CD8-positive, alpha-beta memory T cell (primary cell): ENCODE results near the gene PCDH1. TPM values are rescaled to one million over a fixed set of nuclear protein-coding genes. Genes with fewer than 3 reads are reported as not detected.

Experiments used
- CTCF ChIA-PET: fragments of 350-600 bp; sonication (Branson Sonifier 250); formaldehyde crosslinking; loops from one replicate; lab custom pipeline; 2021; ENCODE audit warnings: antibody characterized with exemption; lab: Charles Lee
- POLR2A ChIA-PET: fragments of 350-600 bp; sonication (Branson Sonifier 250); formaldehyde crosslinking; loops from one replicate; lab custom pipeline; 2021; ENCODE audit warnings: antibody characterized with exemption; lab: Charles Lee
- DNase-seq, 5 donors: peaks; one replicate each; pipeline versions ENCODE4 v3.0.0 to v3.0.0-alpha.2; 2020 to 2022; ENCODE audit warnings: mixed read lengths in 1 of 5
- H3K27ac ChIP-seq: one replicate; pipeline ENCODE4 v1.7.0; 2013; ENCODE audit warnings: low read depth, mild to moderate bottlenecking, low read length, moderate library complexity
- H3K27me3 ChIP-seq: 2 replicates; pipeline ENCODE4 v1.7.0; 2013; ENCODE audit warnings: low read length, mild to moderate bottlenecking; ENCODE audit not compliant: insufficient read depth, poor library complexity, severe bottlenecking
- H3K36me3 ChIP-seq: 2 replicates; pipeline ENCODE4 v1.7.0; 2013; ENCODE audit warnings: mild to moderate bottlenecking, low read length, moderate library complexity; ENCODE audit not compliant: insufficient read depth
- H3K4me1 ChIP-seq: 2 replicates; pipeline ENCODE4 v1.7.0; 2013; ENCODE audit warnings: mild to moderate bottlenecking, low read length, moderate library complexity; ENCODE audit not compliant: insufficient read depth
- H3K4me3 ChIP-seq: 2 replicates; pipeline ENCODE4 v1.7.0; 2013; ENCODE audit warnings: mild to moderate bottlenecking, low read length
- H3K9me3 ChIP-seq: 2 replicates; pipeline ENCODE4 v1.7.0; 2013; ENCODE audit warnings: mild to moderate bottlenecking, low read length
- H3K27ac Mint-ChIP-seq, 8 donors: one replicate each; pipeline ENCODE4 v1.8.0; 2020 to 2021; ENCODE audit warnings: mixed read lengths in 8 of 8, mild to moderate bottlenecking in 6 of 8, inconsistent platforms in 3 of 8, moderate library complexity in 3 of 8
- H3K27me3 Mint-ChIP-seq, 2 donors: one replicate each; pipeline ENCODE4 v1.8.0; 2020 to 2021; ENCODE audit warnings: mixed read lengths in 2 of 2, mild to moderate bottlenecking in 1 of 2, moderate library complexity in 1 of 2
- H3K36me3 Mint-ChIP-seq, 3 donors: one replicate each; pipeline ENCODE4 v1.8.0; 2020 to 2021; ENCODE audit warnings: mixed read lengths in 3 of 3, inconsistent platforms in 1 of 3, mild to moderate bottlenecking in 1 of 3
- H3K4me1 Mint-ChIP-seq, 3 donors: one replicate each; pipeline ENCODE4 v1.8.0; 2020 to 2021; ENCODE audit warnings: mixed read lengths in 3 of 3, inconsistent platforms in 1 of 3, mild to moderate bottlenecking in 1 of 3
- H3K4me3 Mint-ChIP-seq, 7 donors: one replicate each; pipeline ENCODE4 v1.8.0; 2020 to 2021; ENCODE audit warnings: mixed read lengths in 7 of 7, mild to moderate bottlenecking in 6 of 7, moderate library complexity in 4 of 7, inconsistent platforms in 2 of 7
- H3K9me3 Mint-ChIP-seq, 5 donors: one replicate each; pipeline ENCODE4 v1.8.0; 2020 to 2022; ENCODE audit warnings: mixed read lengths in 5 of 5, mild to moderate bottlenecking in 3 of 5, moderate library complexity in 2 of 5, inconsistent platforms in 1 of 5
- polyA plus RNA-seq: library from polyadenylated mRNA; unstranded; fragments of 300-500 nt; fragmentation: Illumina TruSeq; gene quantifications from one replicate; pipeline ENCODE4 v1.2.3, GENCODE V29; 2021
- total RNA-seq, 2 experiments: library from RNA; stranded (reverse); gene quantifications; one replicate each; pipeline ENCODE4 v1.2.3, GENCODE V29; 2021

PCDH1 gene
- total and polyA plus RNA-seq, 3 experiments from 2014 or later: 0.54 TPM; not detected in 2

DNA sequence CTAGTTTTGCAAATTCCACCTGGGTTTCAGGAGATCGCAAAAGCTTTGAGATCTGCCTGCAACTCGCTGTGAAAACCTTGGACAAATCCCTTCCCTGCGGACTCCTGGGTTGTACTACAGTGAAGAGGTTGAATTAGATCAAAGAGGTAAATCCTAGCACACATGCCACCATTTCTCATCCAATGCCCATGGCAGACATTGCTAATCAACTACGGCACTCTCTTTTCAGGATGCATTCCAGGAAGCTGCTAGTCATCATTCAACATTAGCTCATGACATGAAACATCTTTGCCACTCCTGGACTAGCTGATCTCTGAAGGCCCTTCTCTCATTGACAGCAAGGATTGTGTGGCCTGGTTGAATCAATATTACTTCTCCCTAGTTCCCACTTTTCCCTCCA lies 46.1 kb downstream of the PCDH1 start:
- peaks cover 8 to 49% of the 10 kb centered on the region in 2 donors for H3K27me3 Mint-ChIP-seq
- Histone ChIP-seq H3K9me3 (no peaks in the 10 kb centered on the region), H3K27ac (no peak overlapping the region), H3K36me3 (no peaks in the 10 kb centered on the region), H3K27me3 (no peaks in the 10 kb centered on the region), H3K4me1 (peaks cover 7% of the 10 kb centered on the region), H3K4me3 (no peak overlapping the region)
- H3K27ac Mint-ChIP-seq: no peak overlapping the region
- H3K36me3 Mint-ChIP-seq: no peaks in the 10 kb centered on the region
- no peak for DNase-seq
- ChIA-PET CTCF (interaction anchor here (1.4 to 1.8 kb wide), 2 partner anchors 129 to 140 kb away, joined by 5 read pairs; no protein-coding TSS in a partner anchor), POLR2A (no interaction called here)
- no peaks in the 10 kb centered on the region for H3K4me1 Mint-ChIP-seq
- H3K9me3 Mint-ChIP-seq: no peaks in the 10 kb centered on the region
- H3K4me3 Mint-ChIP-seq: no peak overlapping the region

- Mint-ChIP-seq H3K36me3 (no peaks in the 10 kb centered on the region), H3K4me3 (no peak overlapping the region), H3K4me1 (no peaks in the 10 kb centered on the region), H3K27me3 (peaks cover 6 to 31% of the 10 kb centered on the region in 2 donors), H3K9me3 (no peaks in the 10 kb centered on the region), H3K27ac (no peak overlapping the region)
- DNase-seq: no peak
- no peak overlapping the region for H3K4me3 ChIP-seq
- no peaks in the 10 kb centered on the region for H3K27me3 ChIP-seq
- H3K36me3 ChIP-seq: no peaks in the 10 kb centered on the region
- no peaks in the 10 kb centered on the region for H3K9me3 ChIP-seq
- ChIA-PET POLR2A (interaction anchor here (0.6 kb wide), 1 partner anchor 19 kb away, joined by 3 read pairs; no protein-coding TSS in a partner anchor), CTCF (interaction anchor here (1.1 to 3.4 kb wide), 2 partner anchors 16 to 48 kb away, joined by 3 to 14 read pairs; no protein-coding TSS in a partner anchor)
- H3K27ac ChIP-seq: no peak overlapping the region
- H3K4me1 ChIP-seq: no peaks in the 10 kb centered on the region
These were observed 50.0 kb downstream of the PCDH1 start for GRCh38 chr5:141828162-141828561.

GRCh38 chr5:141826674-141827073 lies 51.5 kb downstream of the PCDH1 start:
- POLR2A ChIA-PET: no interaction called here
- DNase-seq: no peak
- Mint-ChIP-seq H3K4me1 (no peaks in the 10 kb centered on the region), H3K36me3 (no peaks in the 10 kb centered on the region), H3K27ac (no peak overlapping the region), H3K27me3 (peaks cover 3 to 16% of the 10 kb centered on the region in 2 donors), H3K9me3 (no peaks in the 10 kb centered on the region), H3K4me3 (no peak overlapping the region)
- H3K4me1 ChIP-seq: no peaks in the 10 kb centered on the region
- H3K27me3 ChIP-seq: no peaks in the 10 kb centered on the region
- no peak overlapping the region for H3K27ac ChIP-seq
- no peaks in the 10 kb centered on the region for H3K9me3 ChIP-seq
- CTCF ChIA-PET: interaction anchor here (0.9 to 3.4 kb wide), 4 partner anchors 14 to 153 kb away, joined by 3 to 24 read pairs (median 9); partner anchors contain the start of gene PCDH1
- no peak overlapping the region for H3K4me3 ChIP-seq
- H3K36me3 ChIP-seq: no peaks in the 10 kb centered on the region

DNA sequence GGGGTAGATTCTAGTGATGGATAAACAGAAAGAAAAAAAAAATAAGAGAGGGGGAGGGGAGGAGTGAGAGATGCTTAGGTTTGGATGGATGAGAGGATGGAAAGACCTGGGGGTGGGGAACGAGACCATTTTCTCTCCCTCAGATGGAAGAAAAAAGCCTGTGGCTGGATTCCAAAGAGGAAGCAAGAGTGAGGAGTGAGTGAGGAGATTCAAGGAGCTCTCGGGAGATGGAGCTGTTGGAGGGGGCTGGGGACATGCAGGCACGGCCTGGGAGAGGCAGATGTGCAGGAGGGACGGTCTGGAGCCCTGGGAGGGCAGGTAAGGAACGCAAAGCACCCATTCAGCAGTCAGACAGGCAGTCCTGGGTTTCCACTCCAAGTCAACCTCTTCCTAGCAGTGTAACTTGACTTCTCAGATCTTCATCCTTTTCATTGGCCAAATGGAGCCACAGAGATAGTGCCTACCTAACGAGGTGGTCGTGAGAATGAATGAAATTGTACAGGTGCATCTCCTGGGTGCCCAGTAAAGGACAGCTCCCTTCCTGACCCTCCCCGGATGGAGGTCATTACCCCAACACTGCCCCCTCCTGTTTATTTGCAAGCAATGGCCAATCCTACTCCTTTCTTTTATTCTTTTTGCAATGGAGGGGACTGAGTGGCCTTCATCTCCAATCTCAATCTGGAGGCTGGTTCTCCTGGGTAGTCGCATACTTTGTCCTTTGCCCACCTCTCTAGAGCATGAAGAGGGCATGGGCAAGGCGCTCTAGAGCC lies 52.2 kb downstream of the PCDH1 start:
- H3K27me3 Mint-ChIP-seq: peaks cover 1 to 13% of the 10 kb centered on the region in 2 donors
- H3K36me3 ChIP-seq: no peaks in the 10 kb centered on the region
- no peaks in the 10 kb centered on the region for H3K36me3 Mint-ChIP-seq
- no peak overlapping the region for H3K4me3 Mint-ChIP-seq
- no peak overlapping the region for H3K27ac Mint-ChIP-seq
- ChIA-PET POLR2A (no interaction called here), CTCF (interaction anchor here (0.9 to 3.4 kb wide), 10 partner anchors 14 to 159 kb away, joined by 3 to 24 read pairs (median 4); partner anchors contain the start of genes PCDH1 and RNF14)
- no peak for DNase-seq
- no peaks in the 10 kb centered on the region for H3K9me3 Mint-ChIP-seq
- no peaks in the 10 kb centered on the region for H3K4me1 Mint-ChIP-seq
- H3K27me3 ChIP-seq: no peaks in the 10 kb centered on the region
- H3K4me3 ChIP-seq: no peak overlapping the region
- no peak overlapping the region for H3K27ac ChIP-seq
- H3K4me1 ChIP-seq: no peaks in the 10 kb centered on the region
- H3K9me3 ChIP-seq: no peaks in the 10 kb centered on the region

- H3K27me3 Mint-ChIP-seq: peaks cover 4 to 11% of the 10 kb centered on the region in 2 donors
- DNase-seq: no peak
- no peaks in the 10 kb centered on the region for H3K36me3 ChIP-seq
- no peaks in the 10 kb centered on the region for H3K4me1 Mint-ChIP-seq
- no peaks in the 10 kb centered on the region for H3K4me1 ChIP-seq
- no peak overlapping the region for H3K4me3 ChIP-seq
- H3K27ac ChIP-seq: no peak overlapping the region
- no peaks in the 10 kb centered on the region for H3K9me3 ChIP-seq
- no peak overlapping the region for H3K27ac Mint-ChIP-seq
- H3K9me3 Mint-ChIP-seq: no peaks in the 10 kb centered on the region
- CTCF ChIA-PET: interaction anchor here (1.0 to 3.4 kb wide), 11 partner anchors 9 to 161 kb away, joined by 3 to 24 read pairs (median 4); partner anchors contain the start of genes PCDH1 and RNF14
- POLR2A ChIA-PET: no interaction called here
- H3K36me3 Mint-ChIP-seq: no peaks in the 10 kb centered on the region
- H3K27me3 ChIP-seq: no peaks in the 10 kb centered on the region
- no peak overlapping the region for H3K4me3 Mint-ChIP-seq
These were observed 53.0 kb downstream of the PCDH1 start for GRCh38 chr5:141825241-141825671.

DNA sequence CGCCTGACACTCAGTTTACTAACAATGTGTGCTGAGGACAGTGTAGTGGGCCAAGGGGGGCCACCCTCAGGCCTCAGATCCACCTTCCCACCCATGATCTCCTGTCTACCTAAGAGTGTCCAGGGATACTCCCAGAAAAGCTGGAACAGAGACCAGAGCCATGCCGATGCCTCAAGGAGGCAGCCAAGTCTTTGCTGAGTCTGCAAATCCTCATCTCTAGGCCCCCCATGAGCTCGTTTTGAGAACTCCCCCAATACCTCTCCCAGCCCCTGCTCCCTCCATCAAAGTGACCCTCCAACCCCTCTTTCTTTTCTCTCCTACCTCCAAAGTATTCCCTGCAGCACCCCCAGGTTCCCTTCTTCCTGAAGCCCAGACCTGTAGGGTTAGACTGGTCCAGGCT lies 53.5 kb downstream of the PCDH1 start:
- Mint-ChIP-seq H3K4me1 (no peaks in the 10 kb centered on the region), H3K9me3 (no peaks in the 10 kb centered on the region), H3K27me3 (peaks cover 4 to 8% of the 10 kb centered on the region in 2 donors), H3K27ac (no peak overlapping the region), H3K36me3 (no peaks in the 10 kb centered on the region), H3K4me3 (no peak overlapping the region)
- DNase-seq: no peak
- no peaks in the 10 kb centered on the region for H3K9me3 ChIP-seq
- H3K27me3 ChIP-seq: no peaks in the 10 kb centered on the region
- ChIA-PET POLR2A (no interaction called here), CTCF (interaction anchor here (1.0 to 3.4 kb wide), 9 partner anchors 9 to 160 kb away, joined by 3 to 24 read pairs (median 4); partner anchors contain the start of genes PCDH1 and RNF14)
- H3K27ac ChIP-seq: no peak overlapping the region
- H3K4me1 ChIP-seq: no peaks in the 10 kb centered on the region
- H3K36me3 ChIP-seq: no peaks in the 10 kb centered on the region
- H3K4me3 ChIP-seq: no peak overlapping the region

- H3K4me1 ChIP-seq: no peaks in the 10 kb centered on the region
- H3K36me3 Mint-ChIP-seq: no peaks in the 10 kb centered on the region
- ChIA-PET CTCF (no interaction called here), POLR2A (no interaction called here)
- no peaks in the 10 kb centered on the region for H3K9me3 ChIP-seq
- no peaks in the 10 kb centered on the region for H3K9me3 Mint-ChIP-seq
- peaks cover 4 to 5% of the 10 kb centered on the region in 2 donors for H3K27me3 Mint-ChIP-seq
- no peak overlapping the region for H3K4me3 ChIP-seq
- no peak for DNase-seq
- no peaks in the 10 kb centered on the region for H3K36me3 ChIP-seq
- H3K27ac ChIP-seq: no peak overlapping the region
- no peaks in the 10 kb centered on the region for H3K4me1 Mint-ChIP-seq
- no peak overlapping the region for H3K27ac Mint-ChIP-seq
- H3K27me3 ChIP-seq: no peaks in the 10 kb centered on the region
- H3K4me3 Mint-ChIP-seq: no peak overlapping the region
These were observed 55.2 kb downstream of the PCDH1 start for GRCh38 chr5:141823056-141823455.

DNA sequence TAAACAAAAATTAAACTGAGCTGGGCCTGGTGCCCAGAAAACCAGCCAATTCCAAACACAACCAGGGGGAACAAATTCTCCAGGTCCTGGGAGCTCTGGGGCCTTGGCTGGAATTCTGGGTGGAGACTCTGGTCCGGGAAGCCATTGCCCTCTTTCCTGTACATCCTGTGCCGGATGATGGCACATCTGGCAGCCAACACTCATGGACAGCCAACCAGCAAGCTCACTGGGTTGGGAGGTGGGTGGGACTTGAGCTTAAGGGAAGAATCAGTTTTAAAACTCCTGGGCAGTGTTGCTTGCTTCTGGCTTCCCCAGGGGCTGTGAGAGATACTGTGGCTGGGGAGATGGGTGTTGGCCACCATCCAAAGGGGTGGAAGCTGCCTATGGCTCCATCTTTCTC lies 56.1 kb downstream of the PCDH1 start:
- CTCF ChIA-PET: no interaction called here
- Histone ChIP-seq H3K27ac (no peak overlapping the region), H3K36me3 (no peaks in the 10 kb centered on the region), H3K9me3 (no peaks in the 10 kb centered on the region), H3K4me1 (no peaks in the 10 kb centered on the region), H3K27me3 (no peaks in the 10 kb centered on the region), H3K4me3 (no peak overlapping the region)
- POLR2A ChIA-PET: no interaction called here
- Mint-ChIP-seq H3K27ac (no peak overlapping the region), H3K27me3 (peaks cover 8 to 13% of the 10 kb centered on the region in 2 donors), H3K9me3 (no peaks in the 10 kb centered on the region), H3K4me1 (no peaks in the 10 kb centered on the region), H3K36me3 (no peaks in the 10 kb centered on the region), H3K4me3 (no peak overlapping the region)
- DNase-seq: no peak
